ENCODE measurements around the gene TSN. TPM values are rescaled to one million over a fixed set of nuclear protein-coding genes. Genes with fewer than 3 reads are reported as not detected.

The TSN gene
- total RNA-seq, 1 donor from 2014 or later, result 64.1 TPM

GRCh38 chr2:121736140-121736461 lies 19.4 kb upstream of the TSN start:
- TF ChIP-seq CTCF (IDR thresholded peaks at IDR 0.05; ENCODE audit: insufficient read depth, low read length, poor library complexity, severe bottlenecking), result no peak
- Histone ChIP-seq H3K27me3 (ENCODE audit: control insufficient read depth, insufficient read depth, low read length) (no peaks in the 10 kb centered on the region), H3K36me3 (ENCODE audit: control insufficient read depth, insufficient read depth, low read length) (peaks cover 1% of the 10 kb centered on the region), H3K4me3 (ENCODE audit: low read depth, low read length) (peak overlapping the region; percentile 100)
- no peak for DNase-seq (ENCODE audit: low read depth)

GRCh38 chr2:121736462-121737336 lies 18.8 kb upstream of the TSN start, which contains the start of gene NIFK:
Gene NIFK, minus strand, starts transcription at chr2:121736875. Its CDS starts 25 bp downstream, at chr2:121736850.
- DNase-seq (ENCODE audit: low read depth), result peak; percentile 72
- H3K27me3 ChIP-seq (ENCODE audit: control insufficient read depth, insufficient read depth, low read length), result no peaks in the 10 kb centered on the region
- no peak for TF ChIP-seq CTCF (IDR thresholded peaks at IDR 0.05; ENCODE audit: insufficient read depth, low read length, poor library complexity, severe bottlenecking)
- peak within 1 kb of the TSS; percentile 100 for H3K4me3 ChIP-seq (ENCODE audit: low read depth, low read length)
- H3K36me3 ChIP-seq (ENCODE audit: control insufficient read depth, insufficient read depth, low read length), result no peaks in the 10 kb centered on the region

GRCh38 chr2:121740973-121741372 lies 14.5 kb upstream of the TSN start:
- no peak for TF ChIP-seq CTCF (IDR thresholded peaks at IDR 0.05; ENCODE audit: insufficient read depth, low read length, poor library complexity, severe bottlenecking)
- DNase-seq (ENCODE audit: low read depth), result no peak
- no peak overlapping the region for H3K4me3 ChIP-seq (ENCODE audit: low read depth, low read length)
- no peaks in the 10 kb centered on the region for H3K27me3 ChIP-seq (ENCODE audit: control insufficient read depth, insufficient read depth, low read length)
- no peaks in the 10 kb centered on the region for H3K36me3 ChIP-seq (ENCODE audit: control insufficient read depth, insufficient read depth, low read length)

- H3K27me3 ChIP-seq (ENCODE audit: control insufficient read depth, insufficient read depth, low read length), result no peaks in the 10 kb centered on the region
- H3K36me3 ChIP-seq (ENCODE audit: control insufficient read depth, insufficient read depth, low read length), result no peaks in the 10 kb centered on the region
- DNase-seq (ENCODE audit: low read depth), result no peak
- TF ChIP-seq CTCF (IDR thresholded peaks at IDR 0.05; ENCODE audit: insufficient read depth, low read length, poor library complexity, severe bottlenecking), result no peak
- no peak overlapping the region for H3K4me3 ChIP-seq (ENCODE audit: low read depth, low read length)
Observed at GRCh38 chr2:121741450-121741849, 14.0 kb upstream of the TSN start.

- no peak for TF ChIP-seq CTCF (IDR thresholded peaks at IDR 0.05; ENCODE audit: insufficient read depth, low read length, poor library complexity, severe bottlenecking)
- no peaks in the 10 kb centered on the region for H3K36me3 ChIP-seq (ENCODE audit: control insufficient read depth, insufficient read depth, low read length)
- peak; percentile 50 for DNase-seq (ENCODE audit: low read depth)
- no peaks in the 10 kb centered on the region for H3K27me3 ChIP-seq (ENCODE audit: control insufficient read depth, insufficient read depth, low read length)
- no peak overlapping the region for H3K4me3 ChIP-seq (ENCODE audit: low read depth, low read length)
Observed at GRCh38 chr2:121746071-121746578, 9.3 kb upstream of the TSN start.
